Fibroblast of lung (primary cell): ENCODE measurements around the gene NCOA5. TPM values are rescaled to one million over a fixed set of nuclear protein-coding genes. Genes with fewer than 3 reads are reported as not detected.
A peak's percentile ranks its signal among the peaks of the same experiment; 100 is the strongest.

Experiments
- DNase-seq, 2 donors: peaks; one replicate each; pipeline versions ENCODE4 v3.0.0 to v3.0.0-alpha.2; 2010; ENCODE audit warnings: low read depth in 2 of 2
- H2AFZ ChIP-seq: 2 replicates; pipeline ENCODE4 v1.5.1; 2012; ENCODE audit warnings: low read length, control low read depth, inconsistent platforms
- H3K27ac ChIP-seq: 2 replicates; pipeline ENCODE4 v1.5.1; 2011; ENCODE audit warnings: low read length, control low read depth; ENCODE audit not compliant: insufficient read depth
- H3K27me3 ChIP-seq: 2 replicates; pipeline ENCODE4 v1.5.1; 2011; ENCODE audit warnings: mild to moderate bottlenecking, low read length; ENCODE audit not compliant: control insufficient read depth, insufficient read depth
- H3K36me3 ChIP-seq: 2 replicates; pipeline ENCODE4 v1.5.1; 2011; ENCODE audit warnings: low read length; ENCODE audit not compliant: control insufficient read depth, insufficient read depth
- H3K4me1 ChIP-seq: 2 replicates; pipeline ENCODE4 v1.5.1; 2011; ENCODE audit warnings: low read length; ENCODE audit not compliant: control insufficient read depth, insufficient read depth; ENCODE audit errors: extremely low read depth
- H3K4me2 ChIP-seq: 2 replicates; pipeline ENCODE4 v1.5.1; 2011; ENCODE audit warnings: low read length, control low read depth; ENCODE audit not compliant: insufficient read depth; ENCODE audit errors: extremely low read depth
- H3K4me3 ChIP-seq, 4 experiments: fragments of 200-600 bp in 1 of 4; sonication (generic) in 1 of 4; replicated peaks in 1 of 4; 2 replicates each; pipeline ENCODE4 v1.5.1; 2011 to 2016; ENCODE audit warnings: low read length in 4 of 4, low read depth in 3 of 4, mild to moderate bottlenecking in 3 of 4, control low read depth in 2 of 4, inconsistent platforms in 1 of 4, mixed read lengths in 1 of 4; ENCODE audit not compliant: insufficient read depth in 1 of 4; ENCODE audit errors: control extremely low read depth in 1 of 4
- H3K79me2 ChIP-seq: 2 replicates; pipeline ENCODE4 v1.5.1; 2012; ENCODE audit warnings: mild to moderate bottlenecking, low read length, inconsistent platforms; ENCODE audit not compliant: control insufficient read depth, insufficient read depth
- H3K9ac ChIP-seq: 2 replicates; pipeline ENCODE4 v1.5.1; 2011; ENCODE audit warnings: mild to moderate bottlenecking, low read length, control low read depth; ENCODE audit not compliant: insufficient read depth
- H3K9me3 ChIP-seq: 2 replicates; pipeline ENCODE4 v1.5.1; 2012; ENCODE audit warnings: low read depth, low read length; ENCODE audit not compliant: control insufficient read depth, insufficient read depth
- H4K20me1 ChIP-seq: 2 replicates; pipeline ENCODE4 v1.5.1; 2011; ENCODE audit warnings: low read length; ENCODE audit not compliant: control insufficient read depth, insufficient read depth; ENCODE audit errors: extremely low read depth
- EZH2 ChIP-seq: IDR thresholded peaks from 2 replicates; pipeline ENCODE4 v1.5.1; 2012; ENCODE audit warnings: low read length, control low read depth, mild to moderate bottlenecking; ENCODE audit errors: missing control alignments
- polyA plus RNA-seq, 2 donors: library from polyadenylated mRNA; depleted of rRNA in 1 of 2; stranded (reverse) in 1 of 2; unstranded in 1 of 2; fragments of >200 nt; gene quantifications; 2 replicates each; pipeline ENCODE4 v1.2.1, GENCODE V29; 2011 to 2012; ENCODE audit warnings: missing spikeins in 1 of 2
- total RNA-seq: library from RNA; depleted of rRNA; stranded (reverse); fragments of >200 nt; gene quantifications from 2 replicates; pipeline ENCODE4 v1.2.1, GENCODE V29; 2014
- TF ChIP-seq, protein P1 (sequence below), 2 donors: IDR thresholded peaks in 1 of 2; conservative IDR thresholded peaks in 1 of 2; 1 replicate in 1 of 2; 2 replicates in 1 of 2; pipeline ENCODE4 v1.5.1; 2011 to 2012; ENCODE audit warnings: low read length in 2 of 2, control low read depth in 1 of 2, inconsistent platforms in 1 of 2, low read depth in 1 of 2, mild to moderate bottlenecking in 1 of 2

The NCOA5 gene
- total and polyA plus RNA-seq, 2 donors (not counting 1 experiment from before 2014, with no cell fraction given) = 8.1 to 18.0 TPM

DNA sequence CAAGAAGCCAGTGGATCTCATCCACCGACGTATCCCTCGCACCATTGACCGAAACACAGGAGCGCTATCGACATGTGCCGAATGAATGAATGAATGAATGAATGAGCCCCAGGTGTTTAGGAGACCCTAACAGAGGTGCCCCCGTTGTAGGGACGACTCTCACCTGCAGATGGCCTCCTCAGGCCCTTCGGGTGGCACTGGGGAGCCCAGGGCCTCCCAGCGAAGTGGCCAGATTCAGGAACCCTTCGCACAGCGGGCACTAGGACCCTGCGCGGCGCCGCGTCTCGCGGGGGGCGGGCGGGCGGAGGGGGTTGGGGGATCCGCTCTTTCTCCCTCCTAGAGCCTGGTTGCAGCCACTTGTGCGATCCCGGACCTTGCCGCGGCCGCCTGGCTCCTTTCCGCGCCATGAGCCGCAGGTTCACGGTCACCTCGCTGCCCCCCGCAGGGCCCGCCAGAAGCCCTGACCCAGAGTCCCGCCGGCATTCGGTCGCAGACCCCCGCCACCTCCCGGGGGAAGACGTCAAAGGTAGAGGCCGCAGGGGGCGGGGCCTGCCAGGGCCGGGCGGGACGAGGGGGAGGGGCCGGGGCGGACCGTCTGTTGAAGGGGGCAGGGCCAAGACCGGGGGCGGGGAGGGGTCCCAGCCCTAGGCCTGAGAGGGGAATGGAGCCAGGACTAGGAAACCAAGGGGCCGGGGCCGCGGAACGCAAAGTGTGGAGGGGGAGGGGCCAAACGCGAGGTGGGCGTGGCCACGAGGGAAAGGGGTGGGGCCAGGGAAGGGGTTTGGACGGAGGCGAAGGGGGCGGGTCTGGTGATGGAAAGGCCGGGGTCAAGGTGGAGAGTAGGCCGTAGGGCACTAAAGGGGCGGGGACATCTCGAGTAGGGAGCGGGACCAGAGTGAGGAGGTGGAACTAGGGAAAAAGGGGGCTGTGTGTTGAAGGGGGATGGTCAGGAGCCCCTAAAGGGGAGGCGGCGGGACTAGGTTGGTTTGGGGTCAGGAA, 68.1 kb downstream of the NCOA5 start:
- no peak overlapping the region for H2AFZ ChIP-seq
- TF ChIP-seq EZH2 = no peak
- TF ChIP-seq, protein P1, sequence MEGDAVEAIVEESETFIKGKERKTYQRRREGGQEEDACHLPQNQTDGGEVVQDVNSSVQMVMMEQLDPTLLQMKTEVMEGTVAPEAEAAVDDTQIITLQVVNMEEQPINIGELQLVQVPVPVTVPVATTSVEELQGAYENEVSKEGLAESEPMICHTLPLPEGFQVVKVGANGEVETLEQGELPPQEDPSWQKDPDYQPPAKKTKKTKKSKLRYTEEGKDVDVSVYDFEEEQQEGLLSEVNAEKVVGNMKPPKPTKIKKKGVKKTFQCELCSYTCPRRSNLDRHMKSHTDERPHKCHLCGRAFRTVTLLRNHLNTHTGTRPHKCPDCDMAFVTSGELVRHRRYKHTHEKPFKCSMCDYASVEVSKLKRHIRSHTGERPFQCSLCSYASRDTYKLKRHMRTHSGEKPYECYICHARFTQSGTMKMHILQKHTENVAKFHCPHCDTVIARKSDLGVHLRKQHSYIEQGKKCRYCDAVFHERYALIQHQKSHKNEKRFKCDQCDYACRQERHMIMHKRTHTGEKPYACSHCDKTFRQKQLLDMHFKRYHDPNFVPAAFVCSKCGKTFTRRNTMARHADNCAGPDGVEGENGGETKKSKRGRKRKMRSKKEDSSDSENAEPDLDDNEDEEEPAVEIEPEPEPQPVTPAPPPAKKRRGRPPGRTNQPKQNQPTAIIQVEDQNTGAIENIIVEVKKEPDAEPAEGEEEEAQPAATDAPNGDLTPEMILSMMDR (conservative IDR thresholded peaks at IDR 0.05 in 1 of 2, IDR thresholded peaks at IDR 0.05 in 1 of 2; ENCODE audit: low read depth in 1 of 2, low read length in 2 of 2) = no peak
- H3K9me3 ChIP-seq = no peaks in the 10 kb centered on the region
- H3K4me1 ChIP-seq = no peaks in the 10 kb centered on the region
- H3K9ac ChIP-seq = no peak overlapping the region
- no peaks in the 10 kb centered on the region for H3K79me2 ChIP-seq
- H3K4me3 ChIP-seq = peak overlapping the region in 2 of 4 experiments; percentile 33 to 48
- peak overlapping the region; percentile 35 for H3K4me2 ChIP-seq
- H3K27ac ChIP-seq = no peak overlapping the region
- peaks cover 20% of the 10 kb centered on the region for H3K27me3 ChIP-seq
- no peaks in the 10 kb centered on the region for H4K20me1 ChIP-seq
- no peak for DNase-seq
- H3K36me3 ChIP-seq = no peaks in the 10 kb centered on the region

GRCh38 chr20:46020555-46020954, 69.2 kb downstream of the NCOA5 start:
- no peak for DNase-seq
- H3K79me2 ChIP-seq = no peaks in the 10 kb centered on the region
- no peaks in the 10 kb centered on the region for H3K36me3 ChIP-seq
- TF ChIP-seq, protein P1 (conservative IDR thresholded peaks at IDR 0.05 in 1 of 2, IDR thresholded peaks at IDR 0.05 in 1 of 2; ENCODE audit: low read depth in 1 of 2, low read length in 2 of 2) = no peak
- TF ChIP-seq EZH2 = no peak
- H4K20me1 ChIP-seq = no peaks in the 10 kb centered on the region
- H3K4me3 ChIP-seq = no peak overlapping the region
- H3K9ac ChIP-seq = no peak overlapping the region
- H3K27ac ChIP-seq = no peak overlapping the region
- no peaks in the 10 kb centered on the region for H3K9me3 ChIP-seq
- H2AFZ ChIP-seq = no peak overlapping the region
- H3K27me3 ChIP-seq = peaks cover 28% of the 10 kb centered on the region
- H3K4me1 ChIP-seq = no peaks in the 10 kb centered on the region
- no peak overlapping the region for H3K4me2 ChIP-seq

- Histone ChIP-seq H3K4me3 (no peak overlapping the region), H4K20me1 (no peaks in the 10 kb centered on the region), H3K79me2 (no peaks in the 10 kb centered on the region), H2AFZ (no peak overlapping the region), H3K9me3 (no peaks in the 10 kb centered on the region), H3K27me3 (peaks cover 23% of the 10 kb centered on the region), H3K9ac (no peak overlapping the region), H3K27ac (no peak overlapping the region), H3K4me2 (no peak overlapping the region), H3K36me3 (no peaks in the 10 kb centered on the region), H3K4me1 (no peaks in the 10 kb centered on the region)
- TF ChIP-seq EZH2 = no peak
- TF ChIP-seq, protein P1 (conservative IDR thresholded peaks at IDR 0.05 in 1 of 2, IDR thresholded peaks at IDR 0.05 in 1 of 2; ENCODE audit: low read depth in 1 of 2, low read length in 2 of 2) = no peak
- no peak for DNase-seq
Measured at GRCh38 chr20:46018611-46019010, 71.2 kb downstream of the NCOA5 start.
